GM13976 (cell line): ENCODE data around the gene BTD.

Source experiments
- DNase-seq: peaks from one replicate; pipeline ENCODE4 v3.0.0; 2012; ENCODE audit warnings: low spot score
- CTCF ChIP-seq: IDR thresholded peaks from 2 replicates; pipeline ENCODE4 v1.5.1; 2012; ENCODE audit warnings: borderline replicate concordance, mild to moderate bottlenecking; ENCODE audit not compliant: insufficient read depth; ENCODE audit errors: extremely low read depth, missing control alignments, control extremely low read depth
- in situ Hi-C: fragments of 300-500 bp; cut with MboI; formaldehyde crosslinking; loops from one replicate; pipeline ENCODE4 v1.12.0; 2022; ENCODE audit warnings: low sequenced_read_pairs, mixed read lengths, inconsistent platforms; ENCODE audit not compliant: unreplicated experiment

BTD gene

GRCh38 chr3:15631426-15632211 is 30.1 kb downstream of the BTD start:
- in situ Hi-C loops, result no loop called here
- no peak for TF ChIP-seq CTCF
- DNase-seq, result no peak

GRCh38 chr3:15632212-15632580 is 30.7 kb downstream of the BTD start:
- in situ Hi-C loops, result no loop called here
- no peak for DNase-seq
- no peak for TF ChIP-seq CTCF

GRCh38 chr3:15633159-15633558 is 31.6 kb downstream of the BTD start:
- no peak for TF ChIP-seq CTCF
- in situ Hi-C loops, result no loop called here

GRCh38 chr3:15633766-15634598 is 32.4 kb downstream of the BTD start:
- no peak for TF ChIP-seq CTCF
- no peak for DNase-seq
- in situ Hi-C loops, result no loop called here

More at GRCh38 chr3:15633159-15633558, 31.6 kb downstream of the BTD start:
- no peak for DNase-seq

- in situ Hi-C loops, result loop anchor here (5.0 kb wide), 1 partner anchor 168 kb away; no protein-coding TSS in a partner anchor
- no peak for TF ChIP-seq CTCF
- DNase-seq, result no peak
Observed at GRCh38 chr3:15634671-15635070, 33.1 kb downstream of the BTD start.

GRCh38 chr3:15635121-15635661 is 33.6 kb downstream of the BTD start:
- in situ Hi-C loops, result loop anchor here (5.0 kb wide), 1 partner anchor 167 kb away; no protein-coding TSS in a partner anchor
- no peak for TF ChIP-seq CTCF
- DNase-seq, result no peak
